Left renal cortex interstitium (tissue), 4 donors: ENCODE results near the gene SCG3. TPM values are rescaled to one million over a fixed set of nuclear protein-coding genes. Genes with fewer than 3 reads are reported as not detected.
"Not testable (repeated sequence)": the region's sequence is repeated elsewhere in the genome, so short reads cannot be mapped to it uniquely, and the experiment has no call there.

ENCODE experiments used
- DNase-seq, 4 donors: peaks; one replicate each; pipeline ENCODE4 v3.0.0-alpha.2; 2013; ENCODE audit warnings: low read depth in 4 of 4, low spot score in 2 of 4, missing footprints in 1 of 4
- polyA plus RNA-seq, 4 donors: library from polyadenylated mRNA; unstranded; fragments of 120-200 nt; gene quantifications; one replicate each; pipeline ENCODE4 v1.2.1, GENCODE V29; 2013; ENCODE audit not compliant: insufficient read length in 4 of 4

SCG3 gene
- under 1 TPM in 3 of 4 donors, not detected in 1; 0.10 to 0.28 (median 0.25) TPM for polyA plus RNA-seq

GRCh38 chr15:51681303-51681963 lies at the start of gene SCG3:
Gene SCG3, plus strand, starts transcription at chr15:51681503. Its CDS starts 253 bp downstream, at chr15:51681756.
- DNase-seq = peak; percentile 50 to 83 (median 60)

- no peak for DNase-seq
Measured at GRCh38 chr15:51634591-51635198, 46.6 kb upstream of the SCG3 start.

GRCh38 chr15:51641490-51642130 lies 39.7 kb upstream of the SCG3 start:
- DNase-seq = peak in 1 of 4 donors; percentile 11

GRCh38 chr15:51642696-51643095 lies 38.6 kb upstream of the SCG3 start:
- DNase-seq = no peak

- DNase-seq = no peak
Measured at GRCh38 chr15:51647128-51647562, 34.2 kb upstream of the SCG3 start.

GRCh38 chr15:51648101-51648500 lies 33.2 kb upstream of the SCG3 start:
- DNase-seq = not testable (repeated sequence)

GRCh38 chr15:51648643-51649042 lies 32.7 kb upstream of the SCG3 start:
- not testable (repeated sequence) for DNase-seq

- peak in 2 of 4 donors; percentile 38 to 58 for DNase-seq
Measured at GRCh38 chr15:51649659-51650521, 31.4 kb upstream of the SCG3 start.

- no peak for DNase-seq
Measured at GRCh38 chr15:51652084-51652668, 29.1 kb upstream of the SCG3 start.

GRCh38 chr15:51655401-51656057 lies 25.8 kb upstream of the SCG3 start:
- DNase-seq = not testable (repeated sequence)

GRCh38 chr15:51658664-51659063 lies 22.6 kb upstream of the SCG3 start:
- DNase-seq = no peak

GRCh38 chr15:51661072-51661471 lies 20.2 kb upstream of the SCG3 start:
- DNase-seq = no peak

GRCh38 chr15:51667478-51667877 lies 13.8 kb upstream of the SCG3 start:
- DNase-seq = no peak

GRCh38 chr15:51668446-51668845 lies 12.9 kb upstream of the SCG3 start:
- DNase-seq = no peak

GRCh38 chr15:51669381-51669780 lies 11.9 kb upstream of the SCG3 start:
- DNase-seq = no peak

GRCh38 chr15:51672155-51672687 lies 9.1 kb upstream of the SCG3 start:
- peak in 1 of 4 donors; percentile 4 for DNase-seq

GRCh38 chr15:51672913-51673857 lies 8.1 kb upstream of the SCG3 start:
- no peak for DNase-seq

GRCh38 chr15:51675234-51675633 lies 6.1 kb upstream of the SCG3 start:
- DNase-seq = no peak
